ENCODE data around the gene OVCH1. TPM values are rescaled to one million over a fixed set of nuclear protein-coding genes. Genes with fewer than 3 reads are reported as not detected.
"Not testable (repeated sequence)": the region's sequence is repeated elsewhere in the genome, so short reads cannot be mapped to it uniquely, and the experiment has no call there.

The OVCH1 gene
- total RNA-seq, 1 donor from 2014 or later = 0.37 TPM

DNA sequence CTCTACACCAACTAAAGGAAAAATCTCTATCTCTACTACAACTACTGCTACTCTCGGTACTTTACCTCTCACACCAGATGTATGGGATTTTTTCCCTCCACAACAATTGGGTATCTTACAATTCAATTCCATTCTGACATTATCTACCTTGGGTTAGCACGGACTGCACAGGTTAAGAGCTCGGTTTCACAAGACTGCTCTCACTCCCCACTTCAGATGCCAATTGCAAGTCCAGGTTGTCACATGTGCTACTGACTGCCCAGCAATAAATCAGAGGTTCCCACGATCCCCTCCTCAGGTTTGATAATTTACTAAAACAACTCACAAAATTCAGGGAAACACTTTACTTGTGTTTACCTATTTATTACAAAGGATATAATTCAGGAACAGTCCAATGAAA, 58.0 kb downstream of the OVCH1 start:
- Mint-ChIP-seq H3K9me3 (peaks cover 3% of the 10 kb centered on the region), H3K36me3 (ENCODE audit: low read depth) (peaks cover 6% of the 10 kb centered on the region), H3K27ac (ENCODE audit: unreplicated experiment) (no peak overlapping the region), H3K4me1 (no peaks in the 10 kb centered on the region), H3K4me3 (no peak overlapping the region), H3K27me3 (ENCODE audit: low read depth) (no peaks in the 10 kb centered on the region)
- TF ChIP-seq, protein P1, sequence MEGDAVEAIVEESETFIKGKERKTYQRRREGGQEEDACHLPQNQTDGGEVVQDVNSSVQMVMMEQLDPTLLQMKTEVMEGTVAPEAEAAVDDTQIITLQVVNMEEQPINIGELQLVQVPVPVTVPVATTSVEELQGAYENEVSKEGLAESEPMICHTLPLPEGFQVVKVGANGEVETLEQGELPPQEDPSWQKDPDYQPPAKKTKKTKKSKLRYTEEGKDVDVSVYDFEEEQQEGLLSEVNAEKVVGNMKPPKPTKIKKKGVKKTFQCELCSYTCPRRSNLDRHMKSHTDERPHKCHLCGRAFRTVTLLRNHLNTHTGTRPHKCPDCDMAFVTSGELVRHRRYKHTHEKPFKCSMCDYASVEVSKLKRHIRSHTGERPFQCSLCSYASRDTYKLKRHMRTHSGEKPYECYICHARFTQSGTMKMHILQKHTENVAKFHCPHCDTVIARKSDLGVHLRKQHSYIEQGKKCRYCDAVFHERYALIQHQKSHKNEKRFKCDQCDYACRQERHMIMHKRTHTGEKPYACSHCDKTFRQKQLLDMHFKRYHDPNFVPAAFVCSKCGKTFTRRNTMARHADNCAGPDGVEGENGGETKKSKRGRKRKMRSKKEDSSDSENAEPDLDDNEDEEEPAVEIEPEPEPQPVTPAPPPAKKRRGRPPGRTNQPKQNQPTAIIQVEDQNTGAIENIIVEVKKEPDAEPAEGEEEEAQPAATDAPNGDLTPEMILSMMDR (conservative IDR thresholded peaks at IDR 0.05) = no peak
- DNase-seq (ENCODE audit: low read depth, low spot score) = no peak

DNA sequence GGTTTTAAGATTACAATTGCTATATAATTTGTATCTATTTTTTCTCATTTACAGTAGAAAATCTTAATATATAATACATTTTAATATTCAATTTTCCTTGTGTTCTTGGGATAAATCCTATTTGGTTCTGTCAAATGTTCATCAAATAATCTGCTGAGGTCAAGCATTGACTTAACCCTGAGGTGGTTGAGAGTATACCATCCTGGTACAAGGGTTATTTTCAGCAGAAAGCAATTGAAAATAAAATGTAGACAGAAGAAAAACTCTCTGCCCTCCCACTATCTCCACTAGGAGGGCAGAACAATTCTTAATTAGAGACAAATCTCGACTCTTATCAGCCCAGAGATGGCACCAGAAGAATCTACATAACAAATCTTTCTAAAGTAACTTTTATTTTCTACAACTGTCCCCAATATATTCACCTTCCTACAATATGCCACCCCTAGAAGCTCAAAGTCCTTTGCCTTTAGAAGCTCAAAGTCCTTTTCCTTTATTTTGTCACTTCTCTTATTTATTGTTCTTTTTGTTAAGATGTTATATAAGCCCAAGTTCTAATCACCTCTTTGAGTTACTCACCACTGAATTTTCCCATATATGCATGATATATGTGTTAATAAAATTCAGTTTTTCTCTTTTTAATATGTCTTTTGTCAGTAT, 58.6 kb downstream of the OVCH1 start:
- H3K9me3 Mint-ChIP-seq = peaks cover 3% of the 10 kb centered on the region
- no peak overlapping the region for H3K4me3 Mint-ChIP-seq

DNA sequence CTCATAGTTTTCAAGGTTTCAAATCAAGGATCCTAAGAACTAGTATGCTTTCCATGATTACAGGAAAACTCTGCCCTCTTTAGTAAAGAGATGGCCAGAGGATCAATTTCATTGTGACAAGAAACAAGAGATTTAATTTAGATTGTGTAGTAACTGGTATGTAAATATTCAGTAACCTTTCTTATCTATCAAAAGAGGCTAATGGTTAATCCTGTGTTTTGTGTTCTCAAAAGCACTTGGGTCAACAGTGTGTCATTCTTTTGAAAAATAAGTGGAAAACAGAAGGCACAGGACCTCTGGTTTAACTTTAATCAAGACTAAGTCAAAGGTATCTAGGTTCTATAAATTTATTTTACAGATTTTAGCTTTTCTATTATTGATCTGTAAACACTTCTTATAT, 59.9 kb downstream of the OVCH1 start:
- H3K27me3 Mint-ChIP-seq (ENCODE audit: low read depth) = no peaks in the 10 kb centered on the region
- no peak overlapping the region for H3K27ac Mint-ChIP-seq (ENCODE audit: unreplicated experiment)
- TF ChIP-seq, protein P1 (conservative IDR thresholded peaks at IDR 0.05) = no peak
- no peaks in the 10 kb centered on the region for H3K4me1 Mint-ChIP-seq
- H3K36me3 Mint-ChIP-seq (ENCODE audit: low read depth) = peaks cover 6% of the 10 kb centered on the region
- H3K4me3 Mint-ChIP-seq = no peak overlapping the region
- DNase-seq (ENCODE audit: low read depth, low spot score) = no peak
- H3K9me3 Mint-ChIP-seq = peaks cover 3% of the 10 kb centered on the region

More for the DNA sequence above, 58.6 kb downstream of the OVCH1 start:
- H3K27me3 Mint-ChIP-seq (ENCODE audit: low read depth) = no peaks in the 10 kb centered on the region
- no peaks in the 10 kb centered on the region for H3K4me1 Mint-ChIP-seq
- H3K27ac Mint-ChIP-seq (ENCODE audit: unreplicated experiment) = no peak overlapping the region
- peaks cover 6% of the 10 kb centered on the region for H3K36me3 Mint-ChIP-seq (ENCODE audit: low read depth)
- TF ChIP-seq, protein P1 (conservative IDR thresholded peaks at IDR 0.05) = no peak
- no peak for DNase-seq (ENCODE audit: low read depth, low spot score)

DNA sequence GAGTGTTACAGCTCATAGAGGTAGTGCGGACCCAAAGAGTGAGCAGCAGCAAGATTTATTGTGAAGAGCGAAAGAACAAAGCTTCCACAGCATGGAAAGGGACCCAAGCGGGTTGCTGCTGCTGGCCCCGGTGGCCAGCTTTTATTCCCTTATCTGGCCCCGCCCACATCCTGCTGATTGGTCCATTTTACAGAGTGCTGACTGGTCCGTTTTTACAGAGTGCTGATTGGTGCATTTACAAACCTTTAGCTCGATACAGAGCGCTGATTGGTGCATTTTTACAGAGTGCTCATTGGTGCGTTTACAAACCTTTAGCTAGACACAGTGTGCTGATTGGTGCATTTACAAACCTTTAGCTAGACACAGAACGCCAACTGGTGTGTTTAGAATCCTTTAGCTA, 60.7 kb downstream of the OVCH1 start:
- H3K27ac Mint-ChIP-seq (ENCODE audit: unreplicated experiment); H3K27me3 Mint-ChIP-seq (ENCODE audit: low read depth); H3K9me3 Mint-ChIP-seq; H3K4me3 Mint-ChIP-seq; H3K4me1 Mint-ChIP-seq; H3K36me3 Mint-ChIP-seq (ENCODE audit: low read depth); DNase-seq (ENCODE audit: low read depth, low spot score): not testable (repeated sequence)

DNA sequence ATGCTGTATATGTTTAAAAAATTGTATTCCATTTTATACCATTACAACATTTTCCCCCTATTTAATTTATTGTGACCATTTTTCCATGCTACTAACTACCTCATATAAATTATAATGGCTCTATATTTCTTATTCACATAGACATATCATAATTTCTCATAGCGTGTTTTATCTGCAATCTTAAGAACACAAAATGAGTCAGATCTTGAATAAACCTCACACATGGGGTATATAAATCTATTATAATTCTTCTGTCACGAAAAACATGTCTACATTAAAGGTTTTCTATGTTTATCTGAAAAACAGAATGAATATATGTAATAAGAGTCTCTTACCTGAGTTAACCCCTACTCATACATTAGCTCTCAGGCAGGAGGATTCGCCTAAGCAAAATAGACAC, 66.0 kb downstream of the OVCH1 start:
- Mint-ChIP-seq H3K9me3 (peaks cover 1% of the 10 kb centered on the region), H3K27ac (ENCODE audit: unreplicated experiment) (no peak overlapping the region), H3K36me3 (ENCODE audit: low read depth) (peaks cover 2% of the 10 kb centered on the region), H3K27me3 (ENCODE audit: low read depth) (no peaks in the 10 kb centered on the region), H3K4me1 (no peaks in the 10 kb centered on the region), H3K4me3 (no peak overlapping the region)
- TF ChIP-seq, protein P1 (conservative IDR thresholded peaks at IDR 0.05) = no peak
- no peak for DNase-seq (ENCODE audit: low read depth, low spot score)

DNA sequence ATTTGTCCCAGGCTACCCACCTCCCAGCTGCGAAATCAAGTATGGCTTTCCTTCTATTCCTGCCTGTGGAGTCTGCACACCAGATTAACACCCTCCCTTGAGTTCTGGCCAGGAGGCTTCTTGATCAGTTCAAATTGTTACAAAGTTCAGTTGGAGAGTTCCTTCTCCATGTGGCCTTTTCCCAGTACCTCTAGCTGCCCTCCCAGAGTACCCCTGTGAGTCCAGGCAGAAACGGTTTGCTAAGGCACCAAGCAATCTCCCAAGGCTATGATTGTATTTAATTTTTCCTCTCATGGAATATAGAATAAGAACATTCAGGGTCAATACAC, 66.8 kb downstream of the OVCH1 start:
- TF ChIP-seq, protein P1 (conservative IDR thresholded peaks at IDR 0.05) = no peak
- Mint-ChIP-seq H3K4me3 (no peak overlapping the region), H3K27ac (ENCODE audit: unreplicated experiment) (no peak overlapping the region), H3K36me3 (ENCODE audit: low read depth) (no peaks in the 10 kb centered on the region), H3K4me1 (no peaks in the 10 kb centered on the region), H3K27me3 (ENCODE audit: low read depth) (no peaks in the 10 kb centered on the region), H3K9me3 (no peaks in the 10 kb centered on the region)
- DNase-seq (ENCODE audit: low read depth, low spot score) = no peak

Measured in neural crest cell (in vitro differentiated cells).